Endothelial cell (in vitro differentiated cells): ENCODE results near the gene GPR173. TPM values are rescaled to one million over a fixed set of nuclear protein-coding genes. Genes with fewer than 3 reads are reported as not detected.

Experiments
- DNase-seq: peaks from one replicate; pipeline ENCODE4 v3.0.0; 2021; ENCODE audit warnings: low spot score
- H3K27ac Mint-ChIP-seq: one replicate; pipeline ENCODE4 v1.8.0; 2021; ENCODE audit warnings: mixed read lengths, inconsistent platforms; ENCODE audit not compliant: unreplicated experiment
- H3K27me3 Mint-ChIP-seq: one replicate; pipeline ENCODE4 v1.8.0; 2021; ENCODE audit warnings: mild to moderate bottlenecking, moderate library complexity, mixed read lengths, inconsistent platforms; ENCODE audit not compliant: unreplicated experiment
- H3K36me3 Mint-ChIP-seq: one replicate; pipeline ENCODE4 v1.8.0; 2021; ENCODE audit warnings: mild to moderate bottlenecking, low read depth, mixed read lengths, inconsistent platforms; ENCODE audit not compliant: unreplicated experiment
- H3K4me1 Mint-ChIP-seq: one replicate; pipeline ENCODE4 v1.8.0; 2021; ENCODE audit warnings: mild to moderate bottlenecking, mixed read lengths, inconsistent platforms; ENCODE audit not compliant: unreplicated experiment
- H3K4me3 Mint-ChIP-seq: one replicate; pipeline ENCODE4 v1.8.0; 2021; ENCODE audit warnings: mild to moderate bottlenecking, mixed read lengths, inconsistent platforms; ENCODE audit not compliant: unreplicated experiment
- H3K9me3 Mint-ChIP-seq: one replicate; pipeline ENCODE4 v1.8.0; 2021; ENCODE audit warnings: mixed read lengths, inconsistent platforms; ENCODE audit not compliant: unreplicated experiment
- CTCF ChIP-seq: fragments of 200-600 bp; sonication (generic); IDR thresholded peaks from one replicate; pipeline ENCODE4 v1.5.0; 2021; ENCODE audit warnings: antibody characterized with exemption; ENCODE audit not compliant: unreplicated experiment
- total RNA-seq: library from RNA; stranded (reverse); fragmentation: NEBNext Ultra II Directional; extraction: Animal tissue kit (Norgen Biotek cat#: 25700); gene quantifications from one replicate; pipeline ENCODE4 v1.2.1, GENCODE V29; 2021; ENCODE audit not compliant: unreplicated experiment

The GPR173 gene
- total RNA-seq, 1 donor from 2014 or later = 9.4 TPM

DNA sequence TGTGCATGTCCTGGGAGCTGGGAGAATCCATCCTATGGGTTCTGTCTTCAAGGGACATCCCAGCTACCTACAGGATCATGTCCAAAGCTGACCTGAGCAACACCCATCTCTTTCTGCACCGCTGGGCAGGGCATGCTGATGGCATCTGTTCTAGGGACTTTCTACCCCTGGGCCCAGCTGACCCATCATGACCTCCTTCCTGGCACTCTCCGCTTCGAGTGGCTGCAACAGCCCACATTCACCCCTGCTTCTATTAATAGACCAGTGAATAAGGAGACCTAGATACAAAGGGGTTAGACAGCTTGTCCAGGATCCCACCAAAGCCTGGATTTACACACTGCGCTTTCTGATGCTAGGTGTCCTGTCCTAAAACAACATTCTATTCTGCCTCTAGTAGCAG, 44.6 kb upstream of the GPR173 start:
- no peak for DNase-seq
- TF ChIP-seq CTCF = no peak
- Mint-ChIP-seq H3K4me3 (no peak overlapping the region), H3K4me1 (no peaks in the 10 kb centered on the region), H3K9me3 (no peaks in the 10 kb centered on the region), H3K27me3 (no peaks in the 10 kb centered on the region), H3K36me3 (no peaks in the 10 kb centered on the region), H3K27ac (no peak overlapping the region)

- TF ChIP-seq CTCF = no peak
- H3K4me1 Mint-ChIP-seq = no peaks in the 10 kb centered on the region
- H3K9me3 Mint-ChIP-seq = no peaks in the 10 kb centered on the region
- no peak overlapping the region for H3K27ac Mint-ChIP-seq
- H3K27me3 Mint-ChIP-seq = no peaks in the 10 kb centered on the region
- DNase-seq = no peak
- H3K36me3 Mint-ChIP-seq = no peaks in the 10 kb centered on the region
- no peak overlapping the region for H3K4me3 Mint-ChIP-seq
Observed at GRCh38 chrX:53004811-53005210, 43.8 kb upstream of the GPR173 start.

DNA sequence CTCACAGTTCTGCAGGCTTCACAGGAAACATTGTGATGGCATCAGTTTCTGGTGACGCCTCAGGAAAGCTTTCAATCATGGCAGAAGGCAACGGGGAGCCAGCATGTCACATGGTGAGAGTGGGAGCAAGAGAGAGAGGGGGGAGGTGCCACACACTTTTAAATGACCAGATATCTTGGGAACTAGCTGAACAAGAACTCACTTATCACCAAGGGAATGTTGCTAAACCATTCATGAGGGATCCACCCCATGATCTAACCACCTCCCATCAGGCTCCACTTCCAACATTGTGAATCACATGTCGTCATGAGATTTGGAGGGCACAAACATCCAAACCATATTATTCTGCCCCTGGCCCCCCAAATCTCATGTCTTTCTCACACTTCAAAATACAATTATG, 43.3 kb upstream of the GPR173 start:
- Mint-ChIP-seq H3K36me3 (no peaks in the 10 kb centered on the region), H3K4me1 (no peaks in the 10 kb centered on the region), H3K27ac (no peak overlapping the region), H3K9me3 (no peaks in the 10 kb centered on the region), H3K4me3 (no peak overlapping the region), H3K27me3 (no peaks in the 10 kb centered on the region)
- TF ChIP-seq CTCF = no peak
- DNase-seq = no peak

GRCh38 chrX:53009032-53009431, 39.6 kb upstream of the GPR173 start:
- Mint-ChIP-seq H3K4me3 (no peak overlapping the region), H3K36me3 (peaks cover 2% of the 10 kb centered on the region), H3K9me3 (no peaks in the 10 kb centered on the region), H3K27ac (no peak overlapping the region), H3K27me3 (no peaks in the 10 kb centered on the region), H3K4me1 (no peaks in the 10 kb centered on the region)
- DNase-seq = no peak
- TF ChIP-seq CTCF = no peak

GRCh38 chrX:53013291-53013690, 35.3 kb upstream of the GPR173 start:
- Mint-ChIP-seq H3K27me3 (no peaks in the 10 kb centered on the region), H3K9me3 (no peaks in the 10 kb centered on the region), H3K4me3 (no peak overlapping the region), H3K36me3 (peaks cover 4% of the 10 kb centered on the region), H3K4me1 (no peaks in the 10 kb centered on the region), H3K27ac (no peak overlapping the region)
- DNase-seq = no peak
- no peak for TF ChIP-seq CTCF
